HL-60 (cell line): ENCODE results near the gene RYR3.

Experiments used
- GABPA ChIP-seq: IDR thresholded peaks from 2 replicates; pipeline ENCODE4 v1.6.1; 2012; ENCODE audit warnings: low read depth
- POLR2AphosphoS5 ChIP-seq: IDR thresholded peaks from 2 replicates; pipeline ENCODE4 v1.6.1; 2012; ENCODE audit warnings: low read depth
- SPI1 ChIP-seq: IDR thresholded peaks from 2 replicates; pipeline ENCODE4 v1.6.1; 2012; ENCODE audit warnings: low read depth, mild to moderate bottlenecking, borderline replicate concordance
- TF ChIP-seq, protein P1 (sequence below): IDR thresholded peaks from one replicate; pipeline ENCODE4 v1.5.1; 2011; ENCODE audit warnings: low read length, control low read depth, inconsistent platforms; ENCODE audit not compliant: insufficient read depth
- TF ChIP-seq, protein P2 (sequence below): IDR thresholded peaks from 2 replicates; pipeline ENCODE4 v1.6.1; 2012; ENCODE audit warnings: low read depth; ENCODE audit not compliant: insufficient replicate concordance

DNA sequence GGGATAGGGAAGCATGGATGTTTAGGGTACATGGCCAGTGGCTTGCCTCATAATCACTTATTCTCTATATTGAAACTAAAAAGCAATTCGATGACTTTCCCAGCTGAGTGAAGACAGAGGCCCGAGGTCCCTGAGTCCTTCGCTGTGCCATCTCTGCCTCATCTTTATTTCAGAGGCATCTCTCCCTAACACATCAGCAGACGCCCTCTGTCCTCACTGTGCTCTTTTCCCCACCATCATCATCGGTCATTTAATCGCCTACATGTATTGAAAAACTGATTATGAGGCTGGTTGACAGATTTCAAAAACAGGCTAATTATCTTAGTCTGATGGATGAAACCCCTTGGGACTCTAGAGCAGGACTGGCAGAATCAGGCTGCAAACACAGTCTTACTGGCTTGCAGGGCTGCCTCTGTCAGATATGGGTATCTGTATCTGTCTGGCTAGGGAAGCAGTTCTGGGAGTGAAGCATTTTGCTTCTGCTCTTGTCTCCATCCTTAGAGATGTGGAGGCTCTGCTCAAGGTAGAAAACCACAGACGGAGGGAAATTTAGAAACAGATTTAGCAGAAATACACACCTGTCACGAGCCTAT is 366.6 kb downstream of the RYR3 start:
- TF ChIP-seq, protein P1, sequence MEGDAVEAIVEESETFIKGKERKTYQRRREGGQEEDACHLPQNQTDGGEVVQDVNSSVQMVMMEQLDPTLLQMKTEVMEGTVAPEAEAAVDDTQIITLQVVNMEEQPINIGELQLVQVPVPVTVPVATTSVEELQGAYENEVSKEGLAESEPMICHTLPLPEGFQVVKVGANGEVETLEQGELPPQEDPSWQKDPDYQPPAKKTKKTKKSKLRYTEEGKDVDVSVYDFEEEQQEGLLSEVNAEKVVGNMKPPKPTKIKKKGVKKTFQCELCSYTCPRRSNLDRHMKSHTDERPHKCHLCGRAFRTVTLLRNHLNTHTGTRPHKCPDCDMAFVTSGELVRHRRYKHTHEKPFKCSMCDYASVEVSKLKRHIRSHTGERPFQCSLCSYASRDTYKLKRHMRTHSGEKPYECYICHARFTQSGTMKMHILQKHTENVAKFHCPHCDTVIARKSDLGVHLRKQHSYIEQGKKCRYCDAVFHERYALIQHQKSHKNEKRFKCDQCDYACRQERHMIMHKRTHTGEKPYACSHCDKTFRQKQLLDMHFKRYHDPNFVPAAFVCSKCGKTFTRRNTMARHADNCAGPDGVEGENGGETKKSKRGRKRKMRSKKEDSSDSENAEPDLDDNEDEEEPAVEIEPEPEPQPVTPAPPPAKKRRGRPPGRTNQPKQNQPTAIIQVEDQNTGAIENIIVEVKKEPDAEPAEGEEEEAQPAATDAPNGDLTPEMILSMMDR: no peak
- TF ChIP-seq SPI1 (no peak), POLR2AphosphoS5 (no peak), GABPA (no peak)
- TF ChIP-seq, protein P2, sequence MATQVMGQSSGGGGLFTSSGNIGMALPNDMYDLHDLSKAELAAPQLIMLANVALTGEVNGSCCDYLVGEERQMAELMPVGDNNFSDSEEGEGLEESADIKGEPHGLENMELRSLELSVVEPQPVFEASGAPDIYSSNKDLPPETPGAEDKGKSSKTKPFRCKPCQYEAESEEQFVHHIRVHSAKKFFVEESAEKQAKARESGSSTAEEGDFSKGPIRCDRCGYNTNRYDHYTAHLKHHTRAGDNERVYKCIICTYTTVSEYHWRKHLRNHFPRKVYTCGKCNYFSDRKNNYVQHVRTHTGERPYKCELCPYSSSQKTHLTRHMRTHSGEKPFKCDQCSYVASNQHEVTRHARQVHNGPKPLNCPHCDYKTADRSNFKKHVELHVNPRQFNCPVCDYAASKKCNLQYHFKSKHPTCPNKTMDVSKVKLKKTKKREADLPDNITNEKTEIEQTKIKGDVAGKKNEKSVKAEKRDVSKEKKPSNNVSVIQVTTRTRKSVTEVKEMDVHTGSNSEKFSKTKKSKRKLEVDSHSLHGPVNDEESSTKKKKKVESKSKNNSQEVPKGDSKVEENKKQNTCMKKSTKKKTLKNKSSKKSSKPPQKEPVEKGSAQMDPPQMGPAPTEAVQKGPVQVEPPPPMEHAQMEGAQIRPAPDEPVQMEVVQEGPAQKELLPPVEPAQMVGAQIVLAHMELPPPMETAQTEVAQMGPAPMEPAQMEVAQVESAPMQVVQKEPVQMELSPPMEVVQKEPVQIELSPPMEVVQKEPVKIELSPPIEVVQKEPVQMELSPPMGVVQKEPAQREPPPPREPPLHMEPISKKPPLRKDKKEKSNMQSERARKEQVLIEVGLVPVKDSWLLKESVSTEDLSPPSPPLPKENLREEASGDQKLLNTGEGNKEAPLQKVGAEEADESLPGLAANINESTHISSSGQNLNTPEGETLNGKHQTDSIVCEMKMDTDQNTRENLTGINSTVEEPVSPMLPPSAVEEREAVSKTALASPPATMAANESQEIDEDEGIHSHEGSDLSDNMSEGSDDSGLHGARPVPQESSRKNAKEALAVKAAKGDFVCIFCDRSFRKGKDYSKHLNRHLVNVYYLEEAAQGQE: no peak
